GM21515 (cell line): Measurements from ENCODE around the gene PHF1.
"Not testable (repeated sequence)": the region's sequence is repeated elsewhere in the genome, so short reads cannot be mapped to it uniquely, and the experiment has no call there.

ENCODE experiments used
- ATAC-seq: cut with Tn5 transposase; IDR thresholded peaks from one replicate; pipeline ENCODE4 v1.9.1; 2021; ENCODE audit not compliant: unreplicated experiment

Gene PHF1

DNA sequence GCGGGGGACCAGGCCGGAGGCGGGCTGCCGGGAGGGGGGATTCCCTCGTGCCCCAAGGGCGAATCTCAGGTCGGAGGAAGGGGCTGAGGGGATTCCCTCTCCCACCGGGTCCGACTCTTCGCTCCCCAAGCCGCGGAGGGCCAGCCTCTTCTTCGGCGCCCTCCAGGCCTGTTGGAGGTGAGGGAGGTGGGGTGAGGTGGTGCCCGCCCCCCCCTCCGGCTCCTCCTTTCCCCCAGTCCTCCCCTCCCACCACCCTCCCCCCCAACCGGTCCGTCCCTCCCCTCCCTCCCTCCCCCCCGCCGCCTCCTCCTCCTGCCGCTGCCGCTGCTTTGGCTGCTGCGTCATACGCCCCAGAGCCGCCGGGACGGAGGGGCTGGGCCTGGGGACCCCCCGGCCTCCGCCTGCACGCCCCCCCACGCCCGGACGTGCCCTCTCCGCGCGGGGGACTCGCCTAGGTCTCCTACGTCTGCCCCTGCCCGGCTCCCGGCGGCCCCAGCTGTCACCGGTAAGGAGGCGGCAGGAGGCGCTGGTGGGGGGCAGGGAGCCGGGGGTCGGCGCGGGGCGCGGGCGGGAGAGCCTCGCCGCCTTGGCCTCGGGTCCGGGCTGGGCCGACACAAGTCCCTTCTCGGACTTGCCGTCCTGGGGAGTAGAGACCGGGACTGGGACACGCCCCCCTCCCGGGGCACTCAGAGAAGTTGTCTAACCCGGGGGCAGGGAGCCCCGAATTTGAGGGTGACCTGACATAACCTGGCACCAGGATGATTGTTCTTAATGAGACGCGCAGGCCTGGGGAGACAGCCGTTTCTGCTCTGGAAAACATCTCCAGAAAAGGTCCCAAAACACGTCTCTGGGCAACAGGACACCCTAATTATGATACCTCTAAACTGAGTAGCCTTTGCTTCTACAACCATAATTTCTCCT, at the start of gene PHF1:
Gene PHF1, plus strand, starts transcription at position 304 of the 921 bp plus-strand sequence. CDS start 1,250 bp downstream, outside the sequence.
- peak; percentile 28 for ATAC-seq

DNA sequence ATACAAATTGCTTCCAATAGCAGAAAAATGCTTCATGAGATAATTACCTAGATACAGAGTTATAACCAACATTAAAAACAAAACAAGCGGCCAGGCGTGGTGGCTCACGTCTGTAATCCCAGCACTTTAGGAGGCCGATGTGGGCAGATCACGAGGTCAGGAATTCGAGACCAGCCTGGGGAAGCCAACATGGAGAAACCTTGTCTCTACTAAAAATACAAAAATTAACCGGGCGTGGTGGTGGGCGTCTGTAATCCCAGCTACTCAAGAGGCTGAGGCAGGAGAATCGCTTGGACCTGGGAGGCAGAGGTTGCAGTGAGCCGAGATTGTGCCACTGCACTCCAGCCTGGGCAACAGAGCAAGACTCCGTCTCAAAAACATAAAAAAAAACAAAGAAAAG, 47.3 kb upstream of the PHF1 start:
- not testable (repeated sequence) for ATAC-seq

DNA sequence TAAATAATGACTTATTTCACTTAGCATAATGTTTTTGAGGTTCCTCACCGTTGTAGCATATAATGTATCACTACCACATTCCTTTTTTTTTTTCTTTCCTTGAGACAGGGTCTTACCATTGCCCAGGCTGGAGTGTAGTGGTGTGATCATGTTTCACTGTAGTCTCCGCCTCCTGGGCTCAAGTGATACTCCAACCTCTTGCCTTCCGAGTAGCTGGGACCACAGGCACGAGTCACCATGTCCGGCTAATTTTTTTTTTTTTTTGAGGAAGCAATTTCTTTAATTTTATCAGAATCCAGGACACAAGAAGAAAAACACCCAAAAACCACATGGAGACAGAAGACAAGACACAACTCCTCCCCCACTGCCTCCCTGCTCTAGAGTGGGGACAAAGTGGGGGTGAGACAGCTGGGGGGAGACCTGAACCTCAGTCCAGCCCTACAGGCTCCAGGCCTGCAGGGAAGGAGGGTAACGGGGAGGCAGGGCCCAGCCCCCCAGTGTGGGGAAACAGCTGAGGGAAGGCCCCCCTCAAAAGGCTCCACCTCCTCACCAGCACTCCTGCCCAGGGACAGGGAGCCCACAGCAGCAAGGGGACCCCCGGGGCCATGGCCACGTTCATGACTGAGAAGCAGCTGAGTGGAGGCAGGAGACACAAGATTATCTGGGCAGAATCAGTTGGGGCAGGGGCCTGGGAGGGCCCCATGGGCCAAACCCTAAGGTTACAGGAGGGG, 46.2 kb upstream of the PHF1 start:
- not testable (repeated sequence) for ATAC-seq

DNA sequence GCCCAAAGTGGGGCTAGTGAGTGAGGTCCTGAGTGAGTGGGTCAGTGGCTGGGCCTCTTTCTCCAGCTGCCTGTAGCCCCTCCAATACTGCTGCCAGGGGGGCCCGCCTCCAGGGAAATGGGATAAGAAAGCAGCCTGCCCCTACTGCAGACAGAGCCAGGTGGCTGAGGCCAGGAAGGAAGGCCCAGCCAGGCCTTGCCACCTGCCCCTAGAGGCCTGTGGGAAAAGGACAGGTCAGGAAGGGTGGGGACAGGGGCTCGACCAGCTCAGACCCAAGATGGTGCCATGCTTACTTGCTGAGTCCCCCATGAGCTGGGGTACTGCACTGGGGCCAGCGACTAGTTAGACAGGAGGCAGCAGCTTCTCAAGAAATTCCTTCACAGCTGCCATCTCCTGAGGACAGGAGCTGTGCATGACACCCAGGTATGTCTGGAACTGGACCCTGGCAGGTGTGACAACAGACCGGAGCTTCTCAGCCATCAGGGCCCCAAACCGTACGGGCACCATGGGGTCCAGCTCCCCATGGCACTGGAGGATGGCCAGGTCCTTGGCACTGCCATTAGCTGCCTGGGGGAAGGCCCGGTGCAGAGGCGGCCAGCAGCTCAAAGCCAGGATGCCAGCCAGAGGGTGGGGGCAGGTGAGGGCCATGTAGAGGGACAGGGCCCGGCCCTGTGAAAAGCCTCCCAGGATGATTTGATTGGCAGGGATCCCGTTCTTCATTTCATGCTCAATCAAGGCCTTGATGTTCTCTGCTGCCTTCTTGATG, 45.4 kb upstream of the PHF1 start:
- not testable (repeated sequence) for ATAC-seq

DNA sequence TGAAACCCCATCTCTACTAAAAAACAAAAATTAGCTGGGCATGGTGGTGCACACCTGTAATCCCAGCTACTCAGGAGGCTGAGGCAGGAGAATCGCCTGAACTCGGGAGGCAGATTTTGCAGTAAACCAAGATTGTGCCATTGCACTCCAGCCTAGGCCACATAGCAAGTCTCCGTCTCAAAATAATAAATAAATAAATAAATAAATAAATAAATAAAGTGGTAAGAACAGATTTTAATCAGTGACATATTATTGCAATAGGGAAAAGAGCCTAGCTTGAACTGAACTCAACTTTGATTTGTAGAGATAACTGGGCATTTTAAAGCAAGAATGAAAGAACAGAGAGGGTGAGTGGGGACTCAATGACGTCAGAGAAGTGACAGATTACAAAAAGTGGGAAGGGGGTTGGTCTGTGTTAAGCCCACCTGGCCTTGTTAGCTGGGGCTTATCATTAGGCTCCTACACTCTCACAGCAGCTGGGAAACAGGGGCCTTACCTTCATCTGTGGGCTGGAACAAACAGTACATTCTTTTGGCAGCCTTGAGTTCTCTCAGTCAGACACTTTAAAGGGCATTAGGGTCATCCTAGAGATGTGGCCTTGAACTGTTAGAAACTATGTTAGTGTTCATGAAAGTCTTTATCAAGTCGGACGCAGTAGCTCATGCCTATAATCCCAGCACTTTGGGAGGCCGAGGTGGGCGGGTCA, 43.7 kb upstream of the PHF1 start:
- ATAC-seq = no peak

DNA sequence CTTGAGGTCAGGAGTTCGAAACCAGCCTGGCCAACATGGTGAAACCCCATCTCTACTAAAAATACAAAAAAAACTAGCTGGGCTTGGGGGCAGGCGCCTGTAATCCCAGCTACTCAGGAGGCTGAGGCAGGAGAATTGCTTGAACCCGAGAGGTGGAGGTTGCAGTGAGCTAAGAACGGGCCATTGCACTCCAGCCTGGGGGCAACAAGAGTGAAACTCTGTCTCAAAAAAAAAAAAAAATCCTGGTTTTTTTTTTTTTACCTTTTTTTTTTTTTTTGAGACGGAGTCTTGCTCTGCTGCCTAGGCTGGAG, 43.1 kb upstream of the PHF1 start:
- not testable (repeated sequence) for ATAC-seq

DNA sequence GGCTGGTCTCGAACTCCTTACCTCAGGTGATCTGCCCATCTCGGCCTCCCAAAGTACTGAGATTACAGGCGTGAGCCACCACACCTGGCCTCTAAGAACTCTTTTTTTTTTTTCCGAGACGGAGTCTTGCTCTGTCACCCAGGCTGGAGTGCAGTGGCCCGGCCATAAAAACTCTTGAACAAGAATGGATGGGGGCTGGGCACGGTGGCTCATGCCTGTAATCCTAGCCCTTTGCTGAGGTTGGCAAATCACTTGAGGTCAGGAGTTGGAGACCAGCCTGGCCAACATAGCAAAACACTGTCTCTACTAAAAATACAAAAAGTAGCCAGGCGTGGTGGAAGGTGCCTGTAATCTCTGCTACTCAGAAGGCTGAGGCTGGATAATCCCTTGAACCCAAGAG, 38.9 kb upstream of the PHF1 start:
- not testable (repeated sequence) for ATAC-seq

DNA sequence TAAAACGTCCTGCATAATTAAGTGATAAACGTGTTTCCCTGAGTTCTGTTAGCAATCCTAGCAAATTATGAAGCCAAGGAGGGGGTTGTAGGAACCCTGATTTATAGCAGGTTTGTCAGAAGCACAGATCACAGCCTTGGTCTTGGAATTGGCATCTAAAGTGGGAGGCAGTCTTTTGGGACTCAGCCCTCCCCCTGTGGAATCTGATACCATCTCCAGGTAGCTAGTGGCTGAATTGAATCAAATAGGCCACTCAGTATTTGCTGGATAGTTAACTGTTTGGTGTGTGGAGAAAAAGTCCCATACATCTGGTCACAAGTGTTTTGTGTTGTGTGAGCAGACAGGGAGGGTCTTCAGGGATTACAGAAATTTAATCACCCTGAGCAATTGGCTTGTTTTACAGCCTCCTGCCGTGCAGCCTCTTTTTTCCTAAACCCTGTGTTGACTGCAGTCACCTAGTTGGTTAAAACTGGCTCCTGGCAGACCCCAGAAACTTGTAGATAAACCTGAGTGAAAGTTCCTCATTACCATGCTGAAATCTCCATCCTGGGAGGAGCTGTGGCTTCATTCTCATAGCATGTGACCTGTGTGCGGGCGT, 38.2 kb upstream of the PHF1 start:
- no peak for ATAC-seq

DNA sequence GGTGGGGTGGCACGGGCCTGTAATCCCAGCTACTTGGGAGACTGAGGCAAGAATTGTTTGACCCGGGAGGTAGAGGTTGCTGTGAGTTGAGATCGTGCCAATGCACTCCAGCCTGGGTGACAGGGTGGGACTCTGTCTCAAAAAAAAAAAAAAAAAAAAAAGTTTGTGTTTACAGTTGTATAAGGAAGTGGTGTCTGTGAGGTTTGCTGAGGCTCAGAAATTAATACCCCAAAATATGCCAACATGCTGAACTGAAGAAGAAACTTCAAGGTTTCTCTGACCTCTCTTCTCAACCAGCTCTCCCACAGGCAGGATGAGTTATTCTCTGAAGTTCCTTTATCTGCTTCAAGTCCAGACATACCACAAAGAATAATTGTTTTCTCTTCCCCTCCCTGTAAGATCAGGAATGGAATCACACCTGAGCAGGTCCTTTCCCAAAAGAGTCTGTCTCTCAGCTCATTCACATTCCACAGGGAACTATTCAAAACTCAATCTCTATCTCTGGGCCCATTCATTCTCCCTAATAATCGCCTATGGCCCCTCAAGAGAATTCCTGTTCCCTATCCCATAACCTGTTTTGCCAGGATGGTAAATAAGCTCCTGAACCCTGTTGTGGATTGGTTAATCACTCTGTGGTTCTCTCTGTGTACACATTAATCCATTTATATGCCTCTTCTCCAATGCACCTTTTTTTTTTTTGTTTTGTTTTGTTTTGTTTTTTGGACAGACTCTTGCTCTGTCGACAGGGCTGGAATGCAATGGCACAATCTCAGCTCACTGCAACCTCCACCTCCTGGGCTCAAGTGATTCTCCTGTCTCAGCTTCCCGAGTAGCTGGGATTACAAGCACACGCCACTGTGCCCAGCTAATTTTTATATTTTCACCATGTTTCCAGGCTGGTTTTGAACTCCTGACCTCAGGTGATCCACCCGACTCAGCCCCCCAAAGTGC, 36.6 kb upstream of the PHF1 start:
- ATAC-seq = no peak

DNA sequence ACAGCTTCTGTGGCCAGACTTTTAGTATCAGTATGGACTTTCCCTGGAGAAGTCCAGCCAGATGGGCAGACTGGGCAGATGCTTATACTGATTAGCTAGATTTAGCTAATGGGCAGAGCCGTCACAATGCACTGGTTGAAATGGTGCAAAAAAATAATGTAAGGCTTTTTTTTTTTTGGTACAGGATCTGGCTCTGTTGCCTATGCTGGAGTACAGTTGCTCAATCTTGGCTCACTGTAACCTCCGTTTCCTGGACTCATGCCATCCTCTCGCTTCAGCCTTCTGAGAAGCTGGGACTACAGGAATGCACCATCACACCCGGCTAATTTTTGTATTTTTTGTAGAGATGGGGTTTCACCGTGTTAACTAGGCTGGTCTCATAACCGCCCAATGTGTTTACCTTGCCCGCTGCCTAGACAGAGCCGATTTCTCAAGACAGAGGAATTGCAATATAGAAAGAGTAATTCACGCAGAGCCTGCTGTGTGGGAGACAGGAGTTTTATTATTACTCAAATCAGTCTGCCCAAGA, 35.6 kb upstream of the PHF1 start:
- ATAC-seq = no peak

DNA sequence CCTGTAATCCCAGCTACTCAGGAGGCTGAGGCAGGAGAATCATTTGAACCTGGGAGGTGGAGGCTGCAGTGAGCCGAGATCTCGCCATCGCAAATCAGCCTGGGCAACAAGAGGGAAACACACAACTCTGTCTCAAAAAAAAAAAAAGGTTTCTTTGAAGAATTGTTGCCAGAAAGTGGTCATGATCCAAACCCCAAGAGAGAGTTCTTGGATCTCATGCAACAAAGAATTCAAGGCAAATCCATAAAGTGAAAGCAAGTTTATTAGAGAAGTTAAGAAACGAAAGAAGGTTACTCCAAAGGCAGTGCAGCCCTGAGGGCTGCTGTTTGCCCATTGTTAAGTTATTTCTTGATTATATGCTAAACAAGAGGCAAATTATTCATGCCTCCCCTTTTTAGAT, 33.6 kb upstream of the PHF1 start:
- no peak for ATAC-seq

DNA sequence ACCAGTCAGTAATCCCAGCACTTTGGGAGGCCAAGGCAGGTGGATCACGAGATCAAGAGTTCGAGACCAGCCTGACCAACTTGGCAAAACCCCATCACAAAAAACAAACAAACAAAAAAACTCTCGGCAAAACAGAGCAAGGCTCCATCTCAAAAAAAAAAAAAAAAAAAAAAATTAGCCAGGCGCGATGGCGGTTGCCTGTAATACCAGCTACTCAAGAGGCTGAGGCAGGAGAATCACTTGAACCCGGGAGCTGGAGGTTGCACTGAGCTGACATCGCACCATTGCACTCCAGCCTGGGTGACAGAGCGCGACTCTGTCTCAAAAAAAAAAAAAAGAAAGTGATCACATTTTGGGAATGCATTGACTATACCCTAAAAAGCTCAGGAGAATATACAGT, 31.6 kb upstream of the PHF1 start:
- not testable (repeated sequence) for ATAC-seq

DNA sequence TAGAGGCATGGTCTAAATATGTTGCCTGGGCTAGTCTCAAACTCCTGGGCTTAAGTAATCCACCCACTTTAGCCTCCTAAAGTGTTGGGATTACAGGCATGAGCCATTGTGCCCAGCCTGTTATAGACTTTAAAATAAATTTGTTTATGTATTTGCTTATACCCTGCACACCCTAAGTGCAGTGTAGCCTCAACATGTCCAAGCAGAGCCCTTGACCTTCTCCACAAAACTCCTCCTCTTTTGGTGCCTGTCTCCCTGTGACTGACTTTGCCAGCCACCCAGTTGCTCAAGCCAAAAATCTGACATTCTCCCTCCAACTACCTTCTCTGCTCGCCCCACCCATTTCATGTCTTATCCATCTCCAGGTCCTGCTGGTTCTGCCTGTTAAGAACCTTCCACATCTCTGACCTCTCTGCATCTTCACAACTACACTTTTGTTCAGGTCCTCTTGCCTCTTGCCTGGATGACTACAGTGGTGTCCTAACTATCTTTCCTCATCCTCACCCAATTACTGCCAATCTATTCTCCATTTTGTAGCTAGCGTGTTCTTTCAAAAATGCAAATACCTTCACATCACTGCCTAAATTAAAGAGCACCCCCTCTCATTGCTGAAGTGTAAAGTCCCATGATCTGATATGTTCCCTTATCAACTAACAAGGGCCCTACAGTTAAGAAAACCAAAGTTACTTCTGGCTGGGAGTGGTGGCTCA, 30.4 kb upstream of the PHF1 start:
- no peak for ATAC-seq

DNA sequence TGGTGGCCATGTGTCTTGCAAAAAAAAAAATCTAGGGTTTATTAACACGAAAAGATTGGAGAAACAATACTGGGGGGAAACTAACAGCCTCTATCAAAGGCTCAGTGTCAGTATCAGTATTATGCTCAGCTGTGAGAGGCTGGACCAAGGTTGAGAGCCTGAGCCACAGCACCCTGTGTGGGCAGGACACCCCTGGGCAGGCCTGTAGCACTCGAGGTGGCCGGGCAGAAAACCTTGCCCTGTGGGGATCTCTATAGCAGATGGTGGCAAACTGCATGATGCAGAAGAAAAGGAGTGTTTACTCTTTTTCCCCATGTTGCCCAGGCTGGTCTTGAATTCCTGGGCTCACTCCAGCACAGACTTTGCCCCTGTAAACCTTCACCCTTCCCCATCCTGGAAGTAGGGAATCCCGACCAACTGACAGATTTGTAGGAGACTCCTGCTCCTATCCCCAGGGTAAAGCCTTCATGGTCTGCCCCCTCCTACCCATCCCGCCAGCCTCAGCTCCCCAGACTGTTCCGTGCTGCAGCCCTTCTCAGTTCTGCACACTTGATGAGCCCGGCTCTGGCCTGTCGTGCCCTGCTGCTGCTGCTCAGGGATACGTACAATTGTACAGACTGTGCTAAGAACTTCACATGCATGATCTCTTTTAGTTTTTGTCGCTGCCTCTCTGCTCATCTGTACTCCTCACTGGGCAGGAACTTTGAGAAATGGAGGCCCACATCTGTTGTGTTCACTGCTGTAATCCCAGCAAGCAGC, 27.2 kb upstream of the PHF1 start:
- ATAC-seq = no peak

DNA sequence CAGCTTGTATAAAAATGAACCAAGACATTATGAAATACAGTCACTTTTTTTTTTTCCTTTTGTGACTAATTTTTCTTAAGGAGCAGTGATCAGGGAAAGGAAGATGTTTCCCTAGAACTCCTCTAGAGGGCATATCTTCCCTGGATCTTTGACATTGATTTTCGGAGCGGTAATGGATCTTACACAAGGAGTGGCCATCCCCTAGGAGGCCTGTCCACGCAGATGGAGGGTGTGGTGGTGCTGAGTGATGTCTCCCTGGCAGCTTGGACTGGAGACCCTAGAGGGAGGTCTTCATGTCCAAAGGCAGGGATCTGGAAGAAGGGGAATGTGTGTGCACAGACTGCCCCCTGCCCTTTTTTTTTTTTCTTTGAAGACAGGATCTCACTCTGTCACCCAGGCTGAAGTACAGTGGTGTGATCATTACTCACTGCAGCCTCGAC, 26.2 kb upstream of the PHF1 start:
- no peak for ATAC-seq

DNA sequence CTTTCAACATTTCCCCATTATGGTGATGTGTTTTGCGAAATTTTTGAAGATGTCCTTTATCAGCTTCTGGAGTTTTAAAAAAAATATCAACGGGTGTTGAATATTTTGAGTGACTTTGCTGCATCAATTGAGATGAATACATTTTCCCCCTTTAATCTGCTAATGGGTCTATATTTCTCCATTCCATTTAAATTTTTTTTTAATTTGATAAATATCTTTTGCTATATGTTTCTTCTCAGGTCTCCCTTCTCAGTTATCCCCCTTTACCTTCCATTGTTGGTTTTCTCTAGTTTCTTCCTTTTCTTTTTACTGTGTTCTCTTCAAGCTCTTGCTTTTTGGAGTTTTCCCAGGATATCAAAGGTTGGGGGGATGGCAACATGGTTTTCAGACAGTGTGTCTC, 20.6 kb upstream of the PHF1 start:
- no peak for ATAC-seq

DNA sequence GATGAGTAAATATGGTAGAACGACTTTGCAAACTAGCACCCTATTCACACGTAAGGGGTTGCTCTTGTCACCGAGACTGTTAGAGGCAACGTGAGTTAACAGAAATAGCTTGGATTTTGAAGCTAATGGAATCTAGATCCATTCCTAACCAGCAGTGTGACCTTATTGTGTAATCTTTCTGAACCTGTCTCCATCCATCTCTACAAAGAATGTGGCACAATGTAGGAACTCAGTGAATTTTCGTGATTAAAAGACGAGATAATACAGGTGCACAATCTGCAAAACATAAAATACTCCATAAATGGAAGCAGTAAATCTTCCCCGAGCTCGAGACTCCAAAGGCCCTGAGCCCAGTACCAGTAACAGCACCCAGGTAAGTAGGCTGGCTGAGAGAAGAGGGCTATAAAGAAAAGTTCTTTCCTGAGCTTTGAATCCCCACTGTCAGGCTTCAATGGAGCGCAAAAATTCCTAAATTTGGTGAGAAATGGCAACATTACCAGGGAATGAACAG, 20.0 kb upstream of the PHF1 start:
- ATAC-seq = no peak
